Epithelial cell of esophagus (primary cell): Measurements from ENCODE around the gene DCAF8L1.
A peak's percentile ranks its signal among the peaks of the same experiment; 100 is the strongest.

ENCODE experiments used
- DNase-seq: peaks from one replicate; pipeline ENCODE4 v3.0.0; 2010; ENCODE audit warnings: low read depth
- H3K4me3 ChIP-seq: 2 replicates; pipeline ENCODE4 v1.5.1; 2011; ENCODE audit warnings: mild to moderate bottlenecking, low read length, control low read depth
- CTCF ChIP-seq: IDR thresholded peaks from 2 replicates; pipeline ENCODE4 v1.5.1; 2011; ENCODE audit warnings: low read depth, mild to moderate bottlenecking, low read length, control low read depth, inconsistent platforms; ENCODE audit not compliant: insufficient read depth; ENCODE audit errors: missing control alignments

Gene DCAF8L1

GRCh38 chrX:27981349-27981748 lies at the start of gene DCAF8L1:
Gene DCAF8L1, minus strand, starts transcription at chrX:27981449. Its CDS starts 115 bp downstream, at chrX:27981334.
- no peak for DNase-seq
- TF ChIP-seq CTCF: no peak
- H3K4me3 ChIP-seq: no peak within 1 kb of the TSS

- H3K4me3 ChIP-seq: no peak overlapping the region
- TF ChIP-seq CTCF: no peak
- peak; percentile 64 for DNase-seq
Observed at GRCh38 chrX:28022371-28022770, 41.1 kb upstream of the DCAF8L1 start.

GRCh38 chrX:28016823-28017222 lies 35.6 kb upstream of the DCAF8L1 start:
- H3K4me3 ChIP-seq: no peak overlapping the region
- no peak for TF ChIP-seq CTCF
- peak; percentile 88 for DNase-seq

GRCh38 chrX:28015993-28016392 lies 34.7 kb upstream of the DCAF8L1 start:
- H3K4me3 ChIP-seq: no peak overlapping the region
- no peak for DNase-seq
- no peak for TF ChIP-seq CTCF

GRCh38 chrX:28010875-28011274 lies 29.6 kb upstream of the DCAF8L1 start:
- no peak for TF ChIP-seq CTCF
- DNase-seq: no peak
- no peak overlapping the region for H3K4me3 ChIP-seq

- no peak for DNase-seq
- no peak for TF ChIP-seq CTCF
- no peak overlapping the region for H3K4me3 ChIP-seq
Observed at GRCh38 chrX:27998666-27999065, 17.4 kb upstream of the DCAF8L1 start.

- no peak for DNase-seq
- H3K4me3 ChIP-seq: no peak overlapping the region
- TF ChIP-seq CTCF: no peak
Observed at GRCh38 chrX:27997622-27998021, 16.4 kb upstream of the DCAF8L1 start.
